Endodermal cell (in vitro differentiated cells): Measurements from ENCODE around the gene UGT2B10. TPM values are rescaled to one million over a fixed set of nuclear protein-coding genes. Genes with fewer than 3 reads are reported as not detected.
A peak's percentile ranks its signal among the peaks of the same experiment; 100 is the strongest.

Experiments used
- DNase-seq: peaks from one replicate; pipeline ENCODE4 v3.0.0-alpha.2; 2017
- H3K27ac ChIP-seq: 2 replicates; pipeline ENCODE4 v1.5.1; 2013; ENCODE audit warnings: mild to moderate bottlenecking, low read depth, low read length, moderate library complexity
- H3K27me3 ChIP-seq: 2 replicates; pipeline ENCODE4 v1.6.1; 2013; ENCODE audit warnings: mild to moderate bottlenecking, low read length, moderate library complexity; ENCODE audit not compliant: insufficient read depth, control insufficient read depth, poor library complexity, severe bottlenecking
- H3K36me3 ChIP-seq: 2 replicates; pipeline ENCODE4 v1.7.0; 2013; ENCODE audit warnings: mild to moderate bottlenecking, low read length, moderate library complexity; ENCODE audit not compliant: control insufficient read depth, insufficient read depth
- H3K4me1 ChIP-seq: one replicate; pipeline ENCODE4 v1.7.0; 2013; ENCODE audit warnings: low read length; ENCODE audit not compliant: control insufficient read depth, insufficient read depth
- H3K4me3 ChIP-seq: 2 replicates; pipeline ENCODE4 v1.5.1; 2013; ENCODE audit warnings: mild to moderate bottlenecking, low read length, moderate library complexity
- H3K9ac ChIP-seq: 2 replicates; pipeline ENCODE4 v1.6.1; 2013; ENCODE audit warnings: mild to moderate bottlenecking, low read length, moderate library complexity; ENCODE audit not compliant: poor library complexity, severe bottlenecking; ENCODE audit errors: extremely low read depth
- H3K9me3 ChIP-seq: 2 replicates; pipeline ENCODE4 v1.6.1; 2013; ENCODE audit warnings: mild to moderate bottlenecking, low read length, moderate library complexity; ENCODE audit not compliant: control insufficient read depth
- H3K27ac Mint-ChIP-seq: 2 replicates; pipeline ENCODE4 v1.8.0; 2020; ENCODE audit warnings: mixed read lengths
- H3K27me3 Mint-ChIP-seq: 2 replicates; pipeline ENCODE4 v1.8.0; 2021; ENCODE audit warnings: mild to moderate bottlenecking, mixed read lengths; ENCODE audit not compliant: insufficient read depth
- H3K36me3 Mint-ChIP-seq: 2 replicates; pipeline ENCODE4 v1.8.0; 2020; ENCODE audit warnings: low read depth, mixed read lengths
- H3K4me1 Mint-ChIP-seq: 2 replicates; pipeline ENCODE4 v1.8.0; 2020; ENCODE audit warnings: mixed read lengths
- H3K4me3 Mint-ChIP-seq: 2 replicates; pipeline ENCODE4 v1.8.0; 2020; ENCODE audit warnings: mild to moderate bottlenecking, moderate library complexity, mixed read lengths
- H3K9me3 Mint-ChIP-seq: 2 replicates; pipeline ENCODE4 v1.8.0; 2020; ENCODE audit warnings: mild to moderate bottlenecking, mixed read lengths
- WGBS, 2 experiments: methylation state at CpG; one replicate each; pipeline versions ENCODE4 v1.1.5 to v1.1.7; 2013; ENCODE audit warnings: missing lambda C conversion rate in 2 of 2, mixed read lengths in 1 of 2; ENCODE audit not compliant: insufficient coverage in 1 of 2, insufficient read length in 1 of 2; 5-methylcytosine and 5-hydroxymethylcytosine counted together
- total RNA-seq, 2 donors: library from RNA; stranded (reverse); fragmentation: NEBNext Ultra II Directional in 1 of 2; extraction: Animal tissue kit (Norgen Biotek cat#: 25700) in 1 of 2; gene quantifications; 2 replicates in 1 of 2; 3 replicates in 1 of 2; pipeline ENCODE4 v1.2.1, GENCODE V29; 2021
- TF ChIP-seq, protein P1 (sequence below): fragments of 200-600 bp; sonication (generic); conservative IDR thresholded peaks from 2 replicates; pipeline ENCODE4 v1.5.0; 2021; ENCODE audit warnings: antibody characterized with exemption, mild to moderate bottlenecking

The UGT2B10 gene
- total RNA-seq, 2 donors from 2014 or later: not detected

DNA sequence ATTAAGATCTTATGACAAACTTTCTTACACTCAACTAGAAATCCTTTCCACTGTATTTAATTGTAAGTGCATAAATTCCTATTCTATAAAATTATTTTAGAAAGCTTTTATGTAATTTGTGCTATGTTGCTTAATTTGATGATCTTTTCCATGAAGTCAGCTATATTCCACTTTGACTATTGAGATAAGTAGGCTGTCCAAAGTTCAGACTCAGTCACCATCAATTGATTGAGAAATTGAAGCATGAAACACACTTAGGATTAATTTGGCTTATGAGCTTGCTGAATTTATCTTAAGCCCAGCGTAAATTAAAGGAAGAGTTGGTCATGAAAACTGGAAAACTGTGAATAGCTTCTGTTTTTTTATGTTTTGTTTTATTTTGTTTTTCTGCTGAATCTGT is 18.7 kb upstream of the UGT2B10 start:
- Mint-ChIP-seq H3K4me1 (peaks cover 2% of the 10 kb centered on the region), H3K36me3 (no peaks in the 10 kb centered on the region), H3K4me3 (no peak overlapping the region), H3K27ac (no peak overlapping the region), H3K27me3 (no peaks in the 10 kb centered on the region), H3K9me3 (peaks cover 2% of the 10 kb centered on the region)
- DNase-seq: no peak
- Histone ChIP-seq H3K9me3 (no peaks in the 10 kb centered on the region), H3K36me3 (no peaks in the 10 kb centered on the region), H3K27ac (no peak overlapping the region), H3K4me1 (no peaks in the 10 kb centered on the region), H3K4me3 (no peak overlapping the region), H3K27me3 (no peaks in the 10 kb centered on the region), H3K9ac (no peak overlapping the region)
- 90 to 100% methylated on average over 1 of the region's 1 CpG for WGBS, 2 experiments
- TF ChIP-seq, protein P1, sequence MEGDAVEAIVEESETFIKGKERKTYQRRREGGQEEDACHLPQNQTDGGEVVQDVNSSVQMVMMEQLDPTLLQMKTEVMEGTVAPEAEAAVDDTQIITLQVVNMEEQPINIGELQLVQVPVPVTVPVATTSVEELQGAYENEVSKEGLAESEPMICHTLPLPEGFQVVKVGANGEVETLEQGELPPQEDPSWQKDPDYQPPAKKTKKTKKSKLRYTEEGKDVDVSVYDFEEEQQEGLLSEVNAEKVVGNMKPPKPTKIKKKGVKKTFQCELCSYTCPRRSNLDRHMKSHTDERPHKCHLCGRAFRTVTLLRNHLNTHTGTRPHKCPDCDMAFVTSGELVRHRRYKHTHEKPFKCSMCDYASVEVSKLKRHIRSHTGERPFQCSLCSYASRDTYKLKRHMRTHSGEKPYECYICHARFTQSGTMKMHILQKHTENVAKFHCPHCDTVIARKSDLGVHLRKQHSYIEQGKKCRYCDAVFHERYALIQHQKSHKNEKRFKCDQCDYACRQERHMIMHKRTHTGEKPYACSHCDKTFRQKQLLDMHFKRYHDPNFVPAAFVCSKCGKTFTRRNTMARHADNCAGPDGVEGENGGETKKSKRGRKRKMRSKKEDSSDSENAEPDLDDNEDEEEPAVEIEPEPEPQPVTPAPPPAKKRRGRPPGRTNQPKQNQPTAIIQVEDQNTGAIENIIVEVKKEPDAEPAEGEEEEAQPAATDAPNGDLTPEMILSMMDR: no peak

DNA sequence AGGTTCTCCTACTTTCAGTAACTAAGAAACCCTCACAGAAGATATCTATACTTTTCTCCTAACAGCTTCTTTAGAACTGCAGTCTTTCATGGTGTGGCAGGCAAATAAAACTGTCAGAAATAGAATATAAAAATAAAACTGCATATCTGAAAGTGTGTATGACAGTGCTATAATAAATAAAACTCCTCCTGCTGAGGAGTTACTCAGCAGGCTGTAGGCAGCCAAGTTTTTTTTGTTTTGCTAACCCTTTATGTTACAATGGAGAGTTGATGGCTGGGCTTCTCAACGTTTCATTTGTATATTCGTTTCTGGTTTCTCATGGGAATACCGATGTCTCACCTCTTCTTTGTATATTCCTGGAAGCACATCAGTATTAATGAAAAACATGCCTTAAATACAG is 18.2 kb upstream of the UGT2B10 start:
- no peak for DNase-seq
- Mint-ChIP-seq H3K27ac (peak overlapping the region; percentile 75), H3K9me3 (peaks cover 2% of the 10 kb centered on the region), H3K27me3 (no peaks in the 10 kb centered on the region), H3K4me1 (peaks cover 2% of the 10 kb centered on the region), H3K4me3 (no peak overlapping the region), H3K36me3 (no peaks in the 10 kb centered on the region)
- Histone ChIP-seq H3K9me3 (no peaks in the 10 kb centered on the region), H3K27ac (no peak overlapping the region), H3K27me3 (no peaks in the 10 kb centered on the region), H3K9ac (no peak overlapping the region), H3K36me3 (no peaks in the 10 kb centered on the region), H3K4me1 (no peaks in the 10 kb centered on the region), H3K4me3 (no peak overlapping the region)
- TF ChIP-seq, protein P1: no peak
- 33 to 45% methylated on average over 1 to 3 of the region's 3 CpGs for WGBS, 2 experiments

DNA sequence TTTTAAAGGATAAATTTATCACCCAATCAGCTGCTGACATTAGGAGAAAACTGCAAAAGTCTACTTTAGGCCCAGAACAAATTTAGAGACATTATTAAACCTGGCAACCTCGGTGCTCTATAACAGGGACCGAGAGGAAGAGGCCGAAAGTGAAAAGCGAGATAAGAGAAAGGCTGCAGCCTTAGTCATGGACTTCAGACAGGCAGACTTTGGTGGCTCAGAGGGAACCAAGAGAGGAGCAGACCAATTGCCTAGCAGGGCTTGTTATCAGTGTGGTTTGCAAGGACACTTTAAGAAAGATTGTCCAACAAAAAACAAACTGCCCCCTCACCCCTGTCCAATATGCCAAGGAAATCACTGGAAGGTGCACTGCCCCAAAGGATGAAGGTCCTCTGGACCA is 12.8 kb upstream of the UGT2B10 start:
- Histone ChIP-seq H3K4me1 (no peaks in the 10 kb centered on the region), H3K27me3 (no peaks in the 10 kb centered on the region), H3K36me3 (no peaks in the 10 kb centered on the region), H3K27ac (no peak overlapping the region), H3K9ac (no peak overlapping the region), H3K4me3 (no peak overlapping the region), H3K9me3 (peaks cover 23% of the 10 kb centered on the region)
- peaks cover 8% of the 10 kb centered on the region for H3K36me3 Mint-ChIP-seq
- H3K4me1 Mint-ChIP-seq: peaks cover 10% of the 10 kb centered on the region
- no peak overlapping the region for H3K4me3 Mint-ChIP-seq
- DNase-seq: no peak
- WGBS, 2 experiments: 92 to 96% methylated on average over 4 of the region's 4 CpGs
- peaks cover 26% of the 10 kb centered on the region for H3K9me3 Mint-ChIP-seq
- no peak overlapping the region for H3K27ac Mint-ChIP-seq
- no peaks in the 10 kb centered on the region for H3K27me3 Mint-ChIP-seq
- TF ChIP-seq, protein P1: no peak
